HG02678 (cell line): ENCODE data around the gene TSR3.

Source experiments
- ATAC-seq: cut with Tn5 transposase; IDR thresholded peaks from one replicate; pipeline ENCODE4 v1.9.1; 2021; ENCODE audit warnings: mild to moderate bottlenecking, moderate library complexity; ENCODE audit not compliant: unreplicated experiment

Gene TSR3

DNA sequence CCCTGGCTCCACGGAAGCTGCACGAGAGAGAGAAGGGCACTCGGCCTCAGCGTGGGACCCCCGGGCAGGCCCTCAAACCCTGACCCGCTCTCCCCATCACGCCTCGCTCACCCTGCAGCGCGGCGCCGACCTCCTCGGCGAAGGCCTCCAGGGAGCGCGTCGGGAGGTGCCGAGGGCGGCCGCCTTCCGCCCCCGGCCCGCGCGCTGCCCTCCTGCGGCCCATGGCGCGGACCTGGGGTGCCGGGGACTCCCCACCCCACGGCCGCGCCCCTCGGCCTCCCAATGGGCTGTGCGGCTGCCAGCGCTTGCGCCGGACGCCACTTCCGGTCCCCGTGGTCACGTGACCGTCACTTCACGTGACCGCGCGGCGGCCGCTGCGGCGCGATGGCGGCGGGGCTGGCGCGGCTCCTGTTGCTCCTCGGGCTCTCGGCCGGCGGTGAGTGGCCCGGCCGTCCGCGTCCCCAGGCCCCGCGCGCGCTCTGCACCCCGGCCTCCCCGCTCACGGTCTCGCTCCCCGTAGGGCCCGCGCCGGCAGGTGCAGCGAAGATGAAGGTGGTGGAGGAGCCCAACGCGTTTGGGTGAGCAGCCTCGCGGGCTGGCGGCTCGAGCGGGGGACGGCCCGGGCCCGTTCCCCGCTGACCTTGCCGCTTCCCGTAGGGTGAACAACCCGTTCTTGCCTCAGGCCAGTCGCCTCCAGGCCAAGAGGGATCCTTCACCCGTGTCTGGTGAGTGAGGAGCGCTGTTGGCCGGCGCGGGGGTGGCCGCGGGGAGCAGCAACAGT is at the start of gene TSR3, which contains the start of gene GNPTG:
Gene TSR3, minus strand, starts transcription at position 297 of the 781 bp plus-strand sequence. Its CDS starts 74 bp downstream, at position 223.
Gene GNPTG, plus strand, starts transcription at position 350 of the 781 bp plus-strand sequence. Its CDS starts 35 bp downstream, at position 385.
- ATAC-seq, result peak; percentile 85

DNA sequence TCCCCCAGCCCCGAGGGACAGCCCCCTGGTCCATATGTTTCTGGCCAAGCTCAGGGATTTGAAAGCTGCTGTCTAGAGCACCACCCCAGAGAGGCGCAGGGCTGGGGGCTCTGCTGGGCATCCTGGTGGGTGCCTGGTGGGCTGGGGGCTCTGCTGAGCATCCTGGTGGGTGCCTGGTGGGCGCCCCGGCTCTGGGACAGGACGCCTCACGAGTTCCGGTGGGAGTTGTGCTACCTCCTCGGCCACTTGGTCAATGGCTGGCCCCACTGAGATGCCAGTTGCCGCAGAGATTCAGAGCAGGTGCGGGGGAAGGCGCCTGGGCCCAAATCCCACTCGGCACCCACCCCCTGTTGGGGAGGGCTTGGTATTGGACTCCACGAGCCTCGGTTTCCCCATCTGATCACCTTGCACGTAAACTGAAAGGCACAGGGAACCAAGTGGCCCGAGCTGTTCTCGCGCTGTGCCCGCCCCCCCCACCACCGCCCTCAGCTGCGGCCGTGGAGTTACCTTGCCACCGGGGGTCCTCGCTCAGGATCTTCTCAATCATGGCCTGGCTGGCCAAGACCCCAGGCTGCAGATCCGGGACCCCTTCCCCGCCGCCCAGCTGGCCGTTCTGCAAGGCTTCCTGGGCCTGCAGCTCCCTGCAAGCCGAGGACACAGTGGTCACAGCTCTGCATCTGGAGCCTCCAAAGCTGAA is 49.5 kb upstream of the TSR3 start:
- ATAC-seq, result no peak

DNA sequence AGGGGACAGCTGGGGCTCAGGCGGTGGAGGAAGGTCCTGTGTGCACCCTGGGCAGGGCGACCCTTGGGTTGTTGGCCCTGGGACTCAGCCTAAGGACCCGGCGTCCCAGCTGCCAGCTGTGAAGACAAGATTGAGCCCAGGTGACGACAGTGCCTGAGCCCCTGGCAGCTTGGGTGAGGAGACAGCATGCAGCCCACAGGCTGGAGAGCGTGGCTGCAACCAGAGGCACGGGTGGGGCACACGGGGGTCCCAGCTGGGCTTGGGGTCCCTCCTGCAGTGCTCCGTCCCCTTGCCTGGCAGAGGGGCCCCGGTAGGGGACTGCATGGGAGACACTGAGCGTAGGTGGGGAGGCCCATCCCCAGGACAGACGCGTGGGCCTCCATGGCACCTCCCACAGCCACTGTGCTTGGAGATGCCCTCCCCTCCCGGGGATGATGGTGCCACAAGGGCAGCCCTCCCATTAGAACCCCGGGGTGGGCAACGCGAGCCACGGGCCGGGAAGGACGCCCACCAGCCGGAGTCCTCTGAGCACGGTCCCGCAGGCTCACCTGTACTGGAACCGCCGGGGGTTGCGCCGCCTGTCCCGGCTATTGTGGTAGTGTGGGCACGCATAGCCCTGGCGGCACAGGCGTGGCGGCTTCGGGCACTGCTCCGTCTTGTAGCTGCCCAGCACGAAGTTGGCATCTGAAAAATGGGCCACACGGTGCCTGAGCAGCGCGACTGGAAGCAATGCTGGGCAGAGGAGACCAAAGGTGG is 47.3 kb upstream of the TSR3 start:
- ATAC-seq, result no peak

DNA sequence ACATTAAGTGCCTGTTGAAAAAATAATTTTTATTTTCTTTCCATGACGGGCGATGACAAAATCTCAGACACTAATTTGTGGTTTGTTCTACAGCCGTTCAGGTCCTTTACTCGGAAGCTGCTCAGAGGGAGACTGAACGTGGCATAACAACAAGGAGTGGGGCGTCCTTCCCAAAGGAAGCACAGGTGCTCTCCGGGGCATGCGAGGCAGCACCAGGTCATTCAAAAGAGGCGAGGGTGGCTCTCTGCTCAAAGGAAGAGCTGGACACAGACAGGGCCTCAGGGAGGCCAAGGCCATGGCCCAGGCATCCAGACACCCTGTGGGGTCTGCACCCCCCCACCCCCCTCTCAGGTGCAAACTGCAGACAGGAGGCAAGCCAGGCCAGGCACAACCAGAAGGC is 46.7 kb upstream of the TSR3 start:
- no peak for ATAC-seq

DNA sequence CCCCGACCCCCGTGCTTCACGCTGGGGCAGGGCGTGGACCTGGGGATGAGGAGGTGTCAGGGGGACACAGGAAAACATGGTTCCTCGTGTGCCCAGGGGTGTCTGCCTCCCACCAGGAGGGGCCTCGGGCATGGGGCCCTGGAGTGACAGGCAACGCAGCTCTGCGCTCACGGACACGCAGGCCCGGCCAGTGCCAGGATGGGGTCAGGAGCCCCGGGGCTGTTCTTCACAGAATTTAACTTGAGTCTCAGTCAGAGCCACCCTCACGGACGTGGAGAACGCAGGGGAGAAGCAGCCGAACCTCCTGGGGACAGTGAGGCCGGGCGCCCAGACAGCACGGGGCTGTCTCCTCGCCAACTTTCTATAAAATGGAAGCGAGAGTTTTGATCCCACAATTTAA is 46.1 kb upstream of the TSR3 start:
- no peak for ATAC-seq

DNA sequence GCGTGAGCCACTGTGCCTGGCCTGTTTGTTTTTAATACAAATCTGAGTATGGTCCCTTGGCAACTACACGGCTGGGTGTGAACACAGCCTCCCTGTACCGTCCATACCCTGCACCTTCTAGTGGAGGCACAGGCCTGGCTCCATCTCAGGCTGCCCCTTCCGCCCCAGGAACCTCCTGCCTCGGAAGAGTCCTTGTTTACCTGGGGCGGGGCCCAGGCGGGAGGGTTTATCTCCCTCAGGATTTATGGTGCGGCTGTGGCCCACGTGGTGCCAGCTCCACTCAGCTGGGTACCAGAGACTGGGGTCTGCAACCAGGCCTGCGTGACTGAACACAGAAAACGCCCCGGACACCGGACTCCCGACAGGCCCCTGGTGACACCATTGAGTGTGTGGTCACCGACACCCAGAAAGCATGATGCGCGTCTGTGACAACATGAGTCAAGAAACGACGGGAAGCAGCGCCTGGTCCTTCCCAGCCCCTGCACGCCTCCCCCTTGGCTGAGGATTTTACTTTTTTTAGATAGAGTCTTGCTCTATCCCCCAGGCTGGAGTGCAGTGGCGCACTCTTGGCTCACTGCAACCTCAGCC is 43.9 kb upstream of the TSR3 start:
- ATAC-seq, result no peak

DNA sequence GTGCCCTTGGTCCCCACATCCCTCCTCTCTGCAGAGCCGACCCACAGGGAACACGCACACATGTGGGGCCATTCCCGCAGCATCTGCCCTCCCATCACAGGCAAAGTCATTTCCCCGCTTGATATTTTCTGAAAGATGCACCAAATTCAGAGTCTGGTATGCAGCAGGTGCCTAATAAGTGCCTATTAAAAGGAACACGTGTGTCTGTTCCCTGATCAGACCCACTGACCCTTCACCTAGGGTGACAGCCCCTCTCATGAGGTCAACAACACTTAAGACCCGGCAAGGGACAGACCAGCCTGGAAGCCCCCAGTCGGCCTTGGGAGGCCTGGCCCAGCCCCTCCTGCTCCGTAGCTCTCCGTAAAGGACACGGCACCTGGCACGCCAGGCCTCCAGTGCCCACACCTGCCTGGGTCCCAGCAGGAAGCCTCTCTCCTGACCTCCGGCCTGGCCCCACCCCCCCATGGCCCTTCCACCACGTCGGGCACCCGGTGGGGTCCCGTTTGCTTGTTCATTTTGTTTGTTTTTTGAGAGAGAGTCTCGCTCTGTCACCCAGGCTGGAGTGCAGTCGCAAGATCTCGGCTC is 42.8 kb upstream of the TSR3 start:
- no peak for ATAC-seq

DNA sequence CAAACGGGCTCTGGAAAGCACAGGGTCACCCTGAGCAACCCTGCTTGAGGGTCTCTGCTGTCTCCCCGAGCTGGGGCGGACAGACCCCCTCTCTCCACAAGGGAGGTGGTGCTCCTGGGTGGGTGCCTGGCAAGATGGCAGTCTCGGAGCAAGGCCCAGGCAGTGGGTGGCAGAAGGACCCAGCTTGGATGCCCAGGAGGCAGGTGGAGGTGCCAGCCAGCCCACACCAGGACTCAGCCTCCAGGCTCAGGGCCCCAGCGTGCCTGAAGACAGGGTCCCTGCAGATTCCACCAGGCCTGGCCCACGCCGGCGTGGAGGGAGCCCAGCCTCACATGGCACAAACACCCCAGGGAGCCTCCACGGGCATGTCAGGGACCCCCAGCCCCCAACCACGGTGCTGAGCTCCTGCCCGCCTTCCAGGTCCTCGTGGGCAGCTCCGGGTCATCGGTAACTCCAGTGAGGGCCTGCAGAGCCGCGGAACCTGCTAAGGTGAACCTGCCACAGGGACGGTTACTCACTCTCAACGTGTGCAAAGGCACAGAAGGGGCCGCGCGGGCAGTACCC is 42.0 kb upstream of the TSR3 start:
- ATAC-seq, result no peak

DNA sequence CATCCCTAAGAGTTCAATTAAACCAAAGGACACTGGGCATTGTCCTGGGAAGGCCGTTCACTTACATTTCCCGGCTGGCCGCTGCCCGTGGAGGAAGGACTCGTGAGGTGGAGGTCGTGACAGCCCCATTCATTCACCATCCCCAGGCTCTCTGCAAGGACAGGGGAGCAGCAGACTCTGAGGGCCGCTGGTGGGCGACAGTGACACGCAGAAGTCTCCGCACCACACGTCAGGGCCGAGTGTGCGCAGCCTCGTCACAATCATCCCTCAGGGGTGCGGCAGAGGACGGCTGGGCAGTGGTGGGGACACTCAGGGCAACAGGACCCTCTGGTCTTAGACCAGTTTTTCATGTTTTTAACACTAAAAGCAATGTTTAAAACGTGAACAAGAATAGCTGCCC is 41.1 kb upstream of the TSR3 start:
- no peak for ATAC-seq

DNA sequence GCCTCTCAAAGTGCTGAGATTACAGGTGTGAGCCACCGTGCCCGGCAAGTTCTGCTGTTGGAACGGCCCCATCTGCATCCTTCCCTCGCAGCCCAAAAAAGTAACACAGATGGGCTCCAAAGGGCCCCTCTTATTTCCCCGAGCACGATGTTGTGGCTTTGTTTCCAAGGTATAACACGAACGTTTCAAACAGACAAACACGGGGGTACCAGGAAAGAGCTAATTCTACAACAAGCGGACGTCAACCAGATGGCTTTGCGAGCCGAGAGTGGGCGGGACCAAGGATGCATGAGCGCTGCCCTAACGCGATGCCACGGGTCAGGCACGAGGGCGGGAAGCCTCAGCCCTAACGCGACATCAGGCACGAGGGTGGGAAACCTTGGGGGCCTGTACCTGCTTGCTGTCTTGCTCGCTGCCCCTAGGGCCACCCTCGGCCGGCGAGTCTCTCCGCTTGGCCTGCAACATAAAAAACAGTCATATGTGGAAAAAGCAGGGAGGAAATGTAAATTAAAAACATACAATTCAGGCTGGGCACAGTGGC is 38.6 kb upstream of the TSR3 start:
- no peak for ATAC-seq

DNA sequence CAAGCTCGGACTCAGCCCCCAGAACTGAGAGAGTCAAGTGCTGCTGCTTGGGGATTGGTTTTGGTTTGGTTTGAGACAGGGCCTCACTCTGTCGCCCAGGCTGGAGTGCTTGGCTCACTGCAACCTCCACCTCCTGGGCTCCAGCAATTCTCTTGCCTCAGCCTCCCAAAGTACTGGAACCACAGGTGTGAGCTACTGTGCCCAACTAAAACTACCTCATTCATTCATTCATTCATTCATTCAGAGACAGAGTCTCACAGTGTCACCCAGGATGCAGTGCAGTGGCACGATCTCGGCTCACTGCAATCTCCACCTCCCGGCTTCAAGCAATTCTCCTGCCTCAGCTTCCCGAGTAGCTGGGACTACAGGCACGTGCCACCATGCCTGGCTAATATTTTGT is 38.1 kb upstream of the TSR3 start:
- ATAC-seq, result no peak

DNA sequence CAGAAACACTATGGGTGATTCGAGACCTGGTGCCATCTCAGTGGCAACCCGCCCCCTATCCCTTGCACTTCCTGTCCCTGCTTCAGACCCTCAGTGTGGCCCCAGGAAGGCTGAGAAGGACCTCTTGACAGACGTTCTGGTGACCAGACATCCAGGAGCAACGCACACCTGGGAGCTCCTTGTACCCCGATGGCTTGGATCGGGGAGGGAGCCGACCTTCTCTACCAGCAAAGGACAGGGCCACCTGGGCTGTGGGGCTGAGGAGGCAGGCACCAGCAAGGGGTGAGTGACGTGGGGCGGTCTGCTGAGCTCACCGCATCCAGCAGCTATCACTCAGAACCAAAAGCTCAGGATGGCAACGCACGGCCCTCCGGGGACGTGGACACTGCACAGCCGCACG is 35.7 kb upstream of the TSR3 start:
- ATAC-seq, result no peak

DNA sequence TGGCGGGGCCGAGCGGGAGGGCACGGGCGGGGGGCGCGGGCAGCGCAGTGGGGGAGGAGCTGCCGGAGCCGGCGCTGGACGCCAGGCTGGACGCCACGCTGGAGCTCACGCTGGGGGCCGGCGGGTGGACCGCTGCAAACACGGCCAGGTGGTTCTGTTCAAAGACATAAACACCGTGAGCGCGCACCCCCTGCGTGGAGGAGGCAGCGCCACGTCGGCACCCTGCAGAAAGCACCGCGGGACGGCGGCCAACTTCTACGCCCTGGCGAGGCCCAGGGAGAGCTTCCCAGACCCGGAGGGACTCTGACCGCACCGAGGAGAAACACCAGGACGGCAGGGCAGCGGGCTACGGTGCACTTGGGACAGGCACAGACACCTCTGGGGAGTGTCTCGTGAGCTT is 33.6 kb upstream of the TSR3 start:
- ATAC-seq, result no peak

DNA sequence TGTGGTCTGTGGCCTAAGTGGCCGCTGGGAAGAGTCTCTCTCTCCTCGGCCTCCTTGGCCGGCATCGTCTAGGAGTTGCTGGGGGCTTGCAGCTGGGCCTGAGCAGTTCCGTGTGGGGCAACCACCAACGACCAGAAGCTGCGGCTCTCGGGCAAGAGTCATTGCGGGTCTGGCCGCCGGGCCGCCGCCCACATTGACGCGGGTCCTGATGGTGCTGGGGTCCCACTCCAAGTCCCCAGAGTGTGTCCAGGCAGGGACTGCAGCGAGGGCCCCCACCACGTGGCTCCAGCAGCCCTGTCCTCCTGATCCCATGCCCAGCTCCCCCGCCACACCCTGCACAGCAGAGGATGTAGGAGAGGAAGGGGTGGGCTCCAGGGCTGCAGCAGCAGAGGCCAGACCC is 31.9 kb upstream of the TSR3 start:
- ATAC-seq, result no peak

DNA sequence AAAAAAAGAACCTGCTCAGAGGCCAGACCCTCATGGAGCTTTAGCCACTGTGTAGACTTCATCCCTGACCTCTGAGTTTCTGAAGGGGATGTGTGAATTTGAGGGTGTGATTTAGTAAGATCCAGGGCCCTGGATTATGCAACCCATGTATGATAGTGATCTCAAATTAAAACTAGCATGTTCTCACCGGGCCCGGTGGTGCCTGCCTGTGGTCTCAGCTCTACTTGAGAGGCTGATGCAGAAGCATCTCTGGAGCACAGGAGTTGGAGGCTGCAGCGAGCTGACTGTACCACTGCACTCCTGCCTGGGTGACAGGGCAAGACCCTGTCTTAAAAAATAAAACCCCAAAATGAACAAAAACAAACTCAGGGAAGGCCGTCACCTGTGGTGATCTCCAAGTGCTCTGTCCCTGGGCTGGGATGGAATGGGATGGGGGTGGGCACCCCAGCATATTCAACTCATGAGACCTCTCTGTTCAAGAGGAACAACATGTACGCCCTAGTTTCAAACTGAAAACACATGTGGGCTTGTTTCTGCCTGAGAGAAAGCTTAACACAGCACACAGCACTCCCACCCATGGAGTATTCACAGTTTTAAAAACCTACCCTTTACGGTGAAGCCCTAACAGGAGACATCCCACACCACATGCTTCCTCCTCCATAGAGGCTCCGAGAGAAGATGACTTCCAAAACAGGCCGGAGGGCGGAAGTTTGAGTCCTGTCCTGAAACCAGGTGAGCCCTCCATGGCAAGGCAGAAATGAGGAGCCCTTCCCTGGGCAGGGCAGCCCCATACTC is 30.1 kb upstream of the TSR3 start:
- no peak for ATAC-seq

DNA sequence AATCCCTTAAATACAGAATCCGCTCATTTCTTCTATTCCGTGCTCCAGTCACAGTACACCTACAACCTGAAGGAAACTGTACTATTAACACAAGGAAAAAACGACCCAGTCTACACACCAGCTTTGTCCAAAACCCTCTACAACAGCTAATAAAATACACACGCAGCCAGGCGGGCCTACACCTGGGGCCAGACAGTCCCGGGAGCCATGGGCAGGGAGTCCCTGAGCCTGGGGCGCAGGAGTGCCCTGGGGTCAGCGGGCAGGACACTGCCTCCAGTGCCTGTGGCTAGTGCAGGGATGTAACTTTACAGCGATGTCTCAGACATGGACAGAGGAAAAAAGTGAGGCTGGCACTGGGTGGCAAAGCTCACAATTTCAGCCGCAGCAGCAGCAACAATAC is 28.5 kb upstream of the TSR3 start:
- ATAC-seq, result no peak

DNA sequence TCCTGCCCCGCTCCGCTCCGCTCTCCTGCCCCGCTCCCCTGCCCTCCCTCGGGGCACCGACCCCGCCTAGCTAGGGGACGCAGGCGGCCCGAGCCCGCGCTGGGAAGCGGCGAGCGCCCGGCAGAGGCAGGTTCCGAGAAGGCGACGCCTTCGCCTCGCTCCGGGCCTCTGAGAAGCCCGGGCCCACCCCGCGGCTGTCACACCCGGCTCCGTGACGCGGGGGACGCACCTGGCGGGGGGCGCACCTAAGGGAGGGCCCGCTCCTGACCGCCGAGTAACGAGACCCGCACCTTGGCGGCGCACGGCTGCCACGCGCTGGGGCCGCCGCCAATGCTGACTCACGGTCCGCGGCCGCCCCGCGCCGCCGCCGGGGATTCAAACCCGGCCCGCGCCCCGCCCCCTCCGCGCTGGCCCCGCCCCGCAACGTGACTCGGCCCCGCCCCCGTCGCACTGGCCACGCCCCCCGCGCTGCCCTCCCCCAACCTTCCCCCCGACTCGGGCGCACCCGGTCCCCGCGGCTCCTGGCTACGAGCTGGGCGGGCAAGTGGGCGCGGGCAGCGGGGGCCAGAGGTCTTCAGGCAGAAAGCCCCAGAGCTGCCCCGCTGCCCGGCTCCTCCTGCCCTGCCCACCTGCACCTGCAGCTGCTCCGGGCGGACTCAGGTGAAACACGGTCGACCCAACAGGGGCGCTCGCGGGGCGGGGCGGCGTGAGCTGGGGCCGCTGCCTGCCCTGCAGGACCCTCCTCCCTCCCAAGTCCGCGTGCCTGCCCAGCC is 27.8 kb upstream of the TSR3 start:
- ATAC-seq, result no peak

DNA sequence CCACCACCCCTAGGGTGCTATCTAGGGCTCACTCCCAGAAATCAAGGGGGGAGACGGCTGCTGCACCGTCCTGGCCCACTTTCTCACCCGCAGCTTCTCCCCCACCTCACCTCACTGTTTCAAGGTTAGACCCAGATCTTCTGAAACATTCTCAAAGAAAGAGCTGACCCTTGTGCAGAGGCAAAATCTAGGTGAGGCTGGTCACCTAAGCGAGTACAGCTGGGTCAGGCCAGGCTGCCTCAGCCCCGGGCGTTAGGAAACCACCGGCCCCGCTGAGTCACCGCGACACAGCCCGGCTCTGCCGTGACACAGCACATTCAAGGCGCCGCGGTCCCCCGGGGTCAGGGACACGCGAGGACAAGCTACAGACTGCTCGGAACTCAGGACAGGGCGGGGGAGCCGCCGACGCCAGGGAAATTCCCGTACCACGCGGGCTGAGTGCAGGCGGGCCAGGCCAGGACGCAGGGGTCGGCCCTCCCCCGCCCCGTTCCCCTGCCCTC is 27.2 kb upstream of the TSR3 start:
- no peak for ATAC-seq
